NT2/D1 (cell line): ENCODE results near the gene STK31.
"Not testable (repeated sequence)": the region's sequence is repeated elsewhere in the genome, so short reads cannot be mapped to it uniquely, and the experiment has no call there.

Experiments used
- DNase-seq: peaks from one replicate; pipeline ENCODE4 v3.0.0-alpha.2; 2011; ENCODE audit warnings: low read depth, low spot score
- H3K27me3 ChIP-seq: 2 replicates; pipeline ENCODE4 v1.6.0; 2011; ENCODE audit warnings: mild to moderate bottlenecking; ENCODE audit not compliant: insufficient read length, insufficient read depth
- H3K36me3 ChIP-seq: 2 replicates; pipeline ENCODE4 v1.6.1; 2011; ENCODE audit warnings: mild to moderate bottlenecking, low read length, mixed read lengths; ENCODE audit not compliant: insufficient read depth, insufficient read length
- H3K4me1 ChIP-seq: 2 replicates; pipeline ENCODE4 v1.5.1; 2011; ENCODE audit not compliant: insufficient read depth, insufficient read length
- H3K4me3 ChIP-seq: 2 replicates; pipeline ENCODE4 v1.5.1; 2011; ENCODE audit warnings: low read depth; ENCODE audit not compliant: insufficient read length
- H3K9ac ChIP-seq: 2 replicates; pipeline ENCODE4 v1.6.0; 2011; ENCODE audit warnings: low read depth; ENCODE audit not compliant: insufficient read length
- H3K9me3 ChIP-seq: 2 replicates; pipeline ENCODE4 v1.5.1; 2011; ENCODE audit warnings: mild to moderate bottlenecking, low read length; ENCODE audit not compliant: insufficient read depth
- SUZ12 ChIP-seq: IDR thresholded peaks from 2 replicates; pipeline ENCODE4 v1.6.1; 2011; ENCODE audit not compliant: insufficient read length, insufficient read depth; ENCODE audit errors: extremely low read depth
- YY1 ChIP-seq: IDR thresholded peaks from 2 replicates; pipeline ENCODE4 v1.6.1; 2011; ENCODE audit not compliant: insufficient read length, insufficient read depth
- ZNF274 ChIP-seq: IDR thresholded peaks from 2 replicates; pipeline ENCODE4 v1.6.1; 2011; ENCODE audit warnings: mild to moderate bottlenecking, low read depth, low read length

The STK31 gene

GRCh38 chr7:23852988-23853387 lies 143.0 kb downstream of the STK31 start:
- Histone ChIP-seq H3K4me1 (no peaks in the 10 kb centered on the region), H3K27me3 (no peaks in the 10 kb centered on the region), H3K9ac (no peak overlapping the region), H3K9me3 (0 out of 2 replicates have a peak, but pooled peaks cover 6% of the 10 kb centered on the region), H3K4me3 (no peak overlapping the region), H3K36me3 (no peaks in the 10 kb centered on the region)
- no peak for DNase-seq
- no peak for TF ChIP-seq SUZ12
- no peak for TF ChIP-seq YY1
- no peak for TF ChIP-seq ZNF274

GRCh38 chr7:23863209-23863787 lies 153.3 kb downstream of the STK31 start:
- Histone ChIP-seq H3K9ac (no peak overlapping the region), H3K4me3 (no peak overlapping the region), H3K4me1 (no peaks in the 10 kb centered on the region), H3K9me3 (0 out of 2 replicates have a peak, but pooled peaks cover 4% of the 10 kb centered on the region), H3K36me3 (no peaks in the 10 kb centered on the region), H3K27me3 (no peaks in the 10 kb centered on the region)
- TF ChIP-seq SUZ12 (no peak), YY1 (no peak), ZNF274 (no peak)
- peak; percentile 58 for DNase-seq

- no peaks in the 10 kb centered on the region for H3K4me1 ChIP-seq
- H3K9ac ChIP-seq: no peak overlapping the region
- no peak for TF ChIP-seq SUZ12
- no peak for TF ChIP-seq ZNF274
- no peak for TF ChIP-seq YY1
- H3K4me3 ChIP-seq: no peak overlapping the region
- H3K9me3 ChIP-seq: 0 out of 2 replicates have a peak, but pooled peaks cover 4% of the 10 kb centered on the region
- no peak for DNase-seq
- no peaks in the 10 kb centered on the region for H3K27me3 ChIP-seq
- no peaks in the 10 kb centered on the region for H3K36me3 ChIP-seq
Measured at GRCh38 chr7:23864973-23865372, 155.0 kb downstream of the STK31 start.

GRCh38 chr7:23873306-23873705 lies 163.3 kb downstream of the STK31 start:
- no peak for DNase-seq
- H3K4me1 ChIP-seq: no peaks in the 10 kb centered on the region
- no peaks in the 10 kb centered on the region for H3K27me3 ChIP-seq
- H3K9me3 ChIP-seq: no peaks in the 10 kb centered on the region
- TF ChIP-seq ZNF274: no peak
- TF ChIP-seq YY1: no peak
- no peak overlapping the region for H3K4me3 ChIP-seq
- no peak overlapping the region for H3K9ac ChIP-seq
- no peaks in the 10 kb centered on the region for H3K36me3 ChIP-seq

- not testable (repeated sequence) for H3K9me3 ChIP-seq, H3K9ac ChIP-seq, H3K4me3 ChIP-seq, H3K36me3 ChIP-seq, H3K27me3 ChIP-seq, DNase-seq, H3K4me1 ChIP-seq
Measured at GRCh38 chr7:23876526-23876925, 166.5 kb downstream of the STK31 start.
